Lower lobe of right lung (tissue), 2 donors: ENCODE results near the gene WWC1. TPM values are rescaled to one million over a fixed set of nuclear protein-coding genes. Genes with fewer than 3 reads are reported as not detected.

Experiments
- ATAC-seq, 2 donors: fragments of 200-7000 bp; cut with Tn5 transposase; one replicate each; pipeline ENCODE4 v1.9.1; 2020 to 2022; ENCODE audit warnings: mild to moderate bottlenecking in 2 of 2, moderate library complexity in 2 of 2
- DNase-seq: peaks from one replicate; pipeline ENCODE4 v3.0.0-alpha.2; 2020
- H3K27ac ChIP-seq: fragments of 200-600 bp; one replicate; pipeline ENCODE4 v1.8.0; 2022
- H3K27me3 ChIP-seq: fragments of 200-600 bp; one replicate; pipeline ENCODE4 v1.8.0; 2022; ENCODE audit warnings: low read depth
- H3K36me3 ChIP-seq: fragments of 200-600 bp; one replicate; pipeline ENCODE4 v1.8.0; 2022; ENCODE audit warnings: mild to moderate bottlenecking
- H3K4me1 ChIP-seq: fragments of 200-600 bp; one replicate; pipeline ENCODE4 v1.8.0; 2022
- H3K4me3 ChIP-seq: fragments of 200-600 bp; one replicate; pipeline ENCODE4 v1.8.0; 2022; ENCODE audit warnings: mild to moderate bottlenecking
- H3K9me3 ChIP-seq: fragments of 200-600 bp; one replicate; pipeline ENCODE4 v1.8.0; 2022
- CTCF ChIP-seq: fragments of 200-600 bp; IDR thresholded peaks from one replicate; pipeline ENCODE4 v1.8.0; 2022; ENCODE audit warnings: antibody characterized with exemption, mild to moderate bottlenecking
- intact Hi-C: fragments of 100-400 bp; cut with DNase I; formaldehyde crosslinking; loops from one replicate; pipeline ENCODE4 v1.11.0; 2022
- total RNA-seq: library from RNA; stranded (reverse); fragmentation: NEBNext Ultra II Directional; extraction: Animal tissue kit (Norgen Biotek cat#: 25700); gene quantifications from one replicate; pipeline ENCODE4 v1.2.1, GENCODE V29; 2021
- donor health status: DM: no; HTN: yes; CAD: no; lungs with severe emphysema.

Gene WWC1
- total RNA-seq, 1 donor from 2014 or later: 61.9 TPM

GRCh38 chr5:168312606-168313295 lies 21.3 kb downstream of the WWC1 start:
- intact Hi-C loops: no loop called here
- no peak for TF ChIP-seq CTCF

GRCh38 chr5:168313596-168314204 lies 22.3 kb downstream of the WWC1 start:
- Histone ChIP-seq H3K4me3 (no peak overlapping the region), H3K27ac (no peak overlapping the region)

More at GRCh38 chr5:168312606-168313295, 21.3 kb downstream of the WWC1 start:
- Histone ChIP-seq H3K4me3 (no peak overlapping the region), H3K27me3 (no peaks in the 10 kb centered on the region), H3K9me3 (no peaks in the 10 kb centered on the region), H3K27ac (no peak overlapping the region), H3K36me3 (no peaks in the 10 kb centered on the region), H3K4me1 (peaks cover 21% of the 10 kb centered on the region)
- ATAC-seq (no peak), DNase-seq (no peak)

GRCh38 chr5:168314735-168315411 lies 23.4 kb downstream of the WWC1 start:
- no peak overlapping the region for H3K4me3 ChIP-seq
- TF ChIP-seq CTCF: no peak
- DNase-seq (peak; percentile 82), ATAC-seq (peak; percentile 82 to 88)
- H3K36me3 ChIP-seq: no peaks in the 10 kb centered on the region
- H3K27me3 ChIP-seq: no peaks in the 10 kb centered on the region
- H3K4me1 ChIP-seq: peaks cover 10% of the 10 kb centered on the region
- no peaks in the 10 kb centered on the region for H3K9me3 ChIP-seq
- peak overlapping the region; percentile 46 for H3K27ac ChIP-seq
- intact Hi-C loops: no loop called here

More at GRCh38 chr5:168313596-168314204, 22.3 kb downstream of the WWC1 start:
- no peaks in the 10 kb centered on the region for H3K9me3 ChIP-seq
- no peak for TF ChIP-seq CTCF
- intact Hi-C loops: no loop called here
- DNase-seq (no peak), ATAC-seq (no peak)
- no peaks in the 10 kb centered on the region for H3K36me3 ChIP-seq
- no peaks in the 10 kb centered on the region for H3K27me3 ChIP-seq
- peaks cover 13% of the 10 kb centered on the region for H3K4me1 ChIP-seq

- Histone ChIP-seq H3K4me3 (no peak overlapping the region), H3K36me3 (no peaks in the 10 kb centered on the region), H3K9me3 (no peaks in the 10 kb centered on the region), H3K4me1 (peaks cover 10% of the 10 kb centered on the region), H3K27me3 (no peaks in the 10 kb centered on the region), H3K27ac (peak overlapping the region; percentile 68)
- DNase-seq: no peak
- ATAC-seq: peak in 1 of 2 donors; percentile 2
- TF ChIP-seq CTCF: no peak
- intact Hi-C loops: no loop called here
These were observed 24.1 kb downstream of the WWC1 start for GRCh38 chr5:168315416-168316138.

- DNase-seq (peak; percentile 68), ATAC-seq (peak; percentile 65 to 75)
- H3K27me3 ChIP-seq: no peaks in the 10 kb centered on the region
- H3K4me1 ChIP-seq: peaks cover 10% of the 10 kb centered on the region
- H3K27ac ChIP-seq: peak overlapping the region; percentile 68
- H3K4me3 ChIP-seq: no peak overlapping the region
- TF ChIP-seq CTCF: no peak
- no peaks in the 10 kb centered on the region for H3K9me3 ChIP-seq
- intact Hi-C loops: no loop called here
- H3K36me3 ChIP-seq: no peaks in the 10 kb centered on the region
These were observed 24.7 kb downstream of the WWC1 start for GRCh38 chr5:168316139-168316578.
